ENCODE results near the gene PUM2. TPM values are rescaled to one million over a fixed set of nuclear protein-coding genes. Genes with fewer than 3 reads are reported as not detected.

PUM2 gene
- total RNA-seq, 1 experiment from 2014 or later, result 96.8 TPM

- no TSS peak for BruUV-seq (replicated peaks)
Observed at GRCh38 chr2:20267529-20267928, 83.1 kb downstream of the PUM2 start.

GRCh38 chr2:20264629-20265028, 86.0 kb downstream of the PUM2 start:
- no peak overlapping the region for H3K27ac Mint-ChIP-seq (ENCODE audit: unreplicated experiment)

More at GRCh38 chr2:20267529-20267928, 83.1 kb downstream of the PUM2 start:
- Mint-ChIP-seq H3K4me3 (ENCODE audit: low read depth, unreplicated experiment) (no peak overlapping the region), H3K9me3 (ENCODE audit: low read depth, unreplicated experiment) (no peaks in the 10 kb centered on the region), H3K27ac (ENCODE audit: unreplicated experiment) (no peak overlapping the region), H3K27me3 (ENCODE audit: unreplicated experiment) (no peaks in the 10 kb centered on the region), H3K4me1 (ENCODE audit: low read depth, unreplicated experiment) (no peaks in the 10 kb centered on the region), H3K36me3 (ENCODE audit: insufficient read depth, unreplicated experiment) (peaks cover 24% of the 10 kb centered on the region)
- intact Hi-C loops (cut with micrococcal nuclease; ENCODE audit: unreplicated experiment), result no loop called here
- no peak for TF ChIP-seq CTCF (IDR thresholded peaks at IDR 0.05; ENCODE audit: unreplicated experiment)
- CTCF ChIA-PET, result interaction anchor here (0.7 to 1.1 kb wide), 2 partner anchors 9 to 183 kb away, joined by 3 to 4 read pairs; no protein-coding TSS in a partner anchor
- no peak for DNase-seq

GRCh38 chr2:20257411-20257810, 93.2 kb downstream of the PUM2 start:
- no peak for TF ChIP-seq CTCF (IDR thresholded peaks at IDR 0.05; ENCODE audit: unreplicated experiment)
- peaks cover 53% of the 10 kb centered on the region for H3K36me3 Mint-ChIP-seq (ENCODE audit: insufficient read depth, unreplicated experiment)
- no peaks in the 10 kb centered on the region for H3K4me1 Mint-ChIP-seq (ENCODE audit: low read depth, unreplicated experiment)
- CTCF ChIA-PET, result no interaction called here
- BruUV-seq (replicated peaks), result no TSS peak
- H3K9me3 Mint-ChIP-seq (ENCODE audit: low read depth, unreplicated experiment), result no peaks in the 10 kb centered on the region
- no peak for DNase-seq
- no peak overlapping the region for H3K4me3 Mint-ChIP-seq (ENCODE audit: low read depth, unreplicated experiment)
- no peaks in the 10 kb centered on the region for H3K27me3 Mint-ChIP-seq (ENCODE audit: unreplicated experiment)
- H3K27ac Mint-ChIP-seq (ENCODE audit: unreplicated experiment), result no peak overlapping the region
- intact Hi-C loops (cut with micrococcal nuclease; ENCODE audit: unreplicated experiment), result no loop called here

More at GRCh38 chr2:20264629-20265028, 86.0 kb downstream of the PUM2 start:
- Mint-ChIP-seq H3K36me3 (ENCODE audit: insufficient read depth, unreplicated experiment) (peaks cover 29% of the 10 kb centered on the region), H3K9me3 (ENCODE audit: low read depth, unreplicated experiment) (no peaks in the 10 kb centered on the region), H3K27me3 (ENCODE audit: unreplicated experiment) (no peaks in the 10 kb centered on the region), H3K4me1 (ENCODE audit: low read depth, unreplicated experiment) (no peaks in the 10 kb centered on the region), H3K4me3 (ENCODE audit: low read depth, unreplicated experiment) (no peak overlapping the region)
- DNase-seq, result no peak
- CTCF ChIA-PET, result interaction anchor here (0.9 kb wide), 1 partner anchor 12 kb away, joined by 3 read pairs; no protein-coding TSS in a partner anchor
- intact Hi-C loops (cut with micrococcal nuclease; ENCODE audit: unreplicated experiment), result no loop called here
- no TSS peak for BruUV-seq (replicated peaks)
- no peak for TF ChIP-seq CTCF (IDR thresholded peaks at IDR 0.05; ENCODE audit: unreplicated experiment)

- Mint-ChIP-seq H3K9me3 (ENCODE audit: low read depth, unreplicated experiment) (no peaks in the 10 kb centered on the region), H3K4me1 (ENCODE audit: low read depth, unreplicated experiment) (no peaks in the 10 kb centered on the region), H3K36me3 (ENCODE audit: insufficient read depth, unreplicated experiment) (peaks cover 48% of the 10 kb centered on the region), H3K27ac (ENCODE audit: unreplicated experiment) (no peak overlapping the region), H3K27me3 (ENCODE audit: unreplicated experiment) (no peaks in the 10 kb centered on the region), H3K4me3 (ENCODE audit: low read depth, unreplicated experiment) (no peak overlapping the region)
- no peak for TF ChIP-seq CTCF (IDR thresholded peaks at IDR 0.05; ENCODE audit: unreplicated experiment)
- BruUV-seq (replicated peaks), result no TSS peak
- intact Hi-C loops (cut with micrococcal nuclease; ENCODE audit: unreplicated experiment), result no loop called here
- no peak for DNase-seq
- CTCF ChIA-PET, result no interaction called here
Observed at GRCh38 chr2:20254731-20255130, 95.9 kb downstream of the PUM2 start.
